Mesendoderm (in vitro differentiated cells): Measurements from ENCODE around the gene SLC5A11.

ENCODE experiments used
- DNase-seq: peaks from one replicate; pipeline ENCODE4 v3.0.0; 2013
- H2AK5ac ChIP-seq: 2 replicates; pipeline ENCODE4 v1.6.1; 2013; ENCODE audit warnings: low read length, inconsistent platforms
- H2BK120ac ChIP-seq: 2 replicates; pipeline ENCODE4 v1.6.1; 2013; ENCODE audit warnings: low read depth, mild to moderate bottlenecking, low read length, moderate library complexity, mixed read lengths
- H2BK15ac ChIP-seq: replicated peaks from 2 replicates; pipeline ENCODE4 v1.6.1; 2013; ENCODE audit warnings: low read depth, mild to moderate bottlenecking, moderate library complexity
- H2BK5ac ChIP-seq: 2 replicates; pipeline ENCODE4 v1.6.1; 2013; ENCODE audit warnings: low read length, inconsistent platforms
- H3K18ac ChIP-seq: 2 replicates; pipeline ENCODE4 v1.6.1; 2013; ENCODE audit warnings: mild to moderate bottlenecking, low read length, mixed read lengths
- H3K23ac ChIP-seq: one replicate; pipeline ENCODE4 v1.6.1; 2013; ENCODE audit warnings: low read length
- H3K27ac ChIP-seq: 2 replicates; pipeline ENCODE4 v1.5.1; 2013; ENCODE audit warnings: low read depth, mild to moderate bottlenecking, inconsistent platforms, low read length, moderate library complexity
- H3K27me3 ChIP-seq: 2 replicates; pipeline ENCODE4 v1.6.1; 2013; ENCODE audit warnings: low read length, control low read depth, mild to moderate bottlenecking, inconsistent platforms; ENCODE audit not compliant: insufficient read depth, poor library complexity
- H3K36me3 ChIP-seq: 2 replicates; pipeline ENCODE4 v1.6.1; 2013; ENCODE audit warnings: low read length, inconsistent platforms; ENCODE audit not compliant: control insufficient read depth, insufficient read depth
- H3K4ac ChIP-seq: one replicate; pipeline ENCODE4 v1.6.1; 2013; ENCODE audit warnings: low read depth, mild to moderate bottlenecking, low read length, moderate library complexity
- H3K4me1 ChIP-seq: 2 replicates; pipeline ENCODE4 v1.6.1; 2013; ENCODE audit warnings: low read depth, low read length, inconsistent platforms; ENCODE audit not compliant: control insufficient read depth
- H3K4me2 ChIP-seq: 2 replicates; pipeline ENCODE4 v1.6.1; 2013; ENCODE audit warnings: low read length
- H3K4me3 ChIP-seq: 2 replicates; pipeline ENCODE4 v1.5.1; 2013; ENCODE audit warnings: mild to moderate bottlenecking, low read length
- H3K56ac ChIP-seq: one replicate; pipeline ENCODE4 v1.6.1; 2013; ENCODE audit warnings: low read length
- H3K79me1 ChIP-seq: 2 replicates; pipeline ENCODE4 v1.6.1; 2013; ENCODE audit warnings: low read length, inconsistent platforms
- H3K79me2 ChIP-seq: 2 replicates; pipeline ENCODE4 v1.6.1; 2013; ENCODE audit warnings: mild to moderate bottlenecking, low read length; ENCODE audit not compliant: control insufficient read depth, insufficient read depth
- H3K9ac ChIP-seq: 2 replicates; pipeline ENCODE4 v1.6.1; 2013; ENCODE audit warnings: low read length, inconsistent platforms
- H4K5ac ChIP-seq: one replicate; pipeline ENCODE4 v1.6.1; 2013; ENCODE audit warnings: low read length
- H4K8ac ChIP-seq: one replicate; pipeline ENCODE4 v1.6.1; 2013; ENCODE audit warnings: low read depth, mild to moderate bottlenecking, control low read depth, low read length, moderate library complexity
- WGBS: extraction: QIAGEN DNeasy Blood & Tissue Kit; methylation state at CpG from one replicate; pipeline ENCODE4 v1.1.7; 2013; ENCODE audit warnings: low lambda C conversion rate, missing lambda C conversion rate; ENCODE audit not compliant: insufficient coverage; ENCODE audit errors: extremely low coverage; 5-methylcytosine and 5-hydroxymethylcytosine counted together

Gene SLC5A11

GRCh38 chr16:24950275-24950674, 104.5 kb downstream of the SLC5A11 start:
- H3K36me3 ChIP-seq = peaks cover 10% of the 10 kb centered on the region
- H3K4me3 ChIP-seq = no peak overlapping the region
- H3K27me3 ChIP-seq = no peaks in the 10 kb centered on the region
- no peaks in the 10 kb centered on the region for H3K79me2 ChIP-seq
- H3K27ac ChIP-seq = no peak overlapping the region
- H2BK5ac ChIP-seq = no peak overlapping the region
- no peak overlapping the region for H4K8ac ChIP-seq
- no peak overlapping the region for H3K23ac ChIP-seq
- no peaks in the 10 kb centered on the region for H3K79me1 ChIP-seq
- no peak overlapping the region for H2AK5ac ChIP-seq
- H3K4ac ChIP-seq = no peak overlapping the region
- DNase-seq = no peak
- H3K4me2 ChIP-seq = no peak overlapping the region
- no peak overlapping the region for H2BK120ac ChIP-seq
- no peak overlapping the region for H2BK15ac ChIP-seq
- no peak overlapping the region for H3K56ac ChIP-seq
- H3K4me1 ChIP-seq = no peaks in the 10 kb centered on the region
- H4K5ac ChIP-seq = no peak overlapping the region
- no CpG with 5 or more reads among the region's 5 CpGs for WGBS
- H3K9ac ChIP-seq = no peak overlapping the region
- no peak overlapping the region for H3K18ac ChIP-seq

DNA sequence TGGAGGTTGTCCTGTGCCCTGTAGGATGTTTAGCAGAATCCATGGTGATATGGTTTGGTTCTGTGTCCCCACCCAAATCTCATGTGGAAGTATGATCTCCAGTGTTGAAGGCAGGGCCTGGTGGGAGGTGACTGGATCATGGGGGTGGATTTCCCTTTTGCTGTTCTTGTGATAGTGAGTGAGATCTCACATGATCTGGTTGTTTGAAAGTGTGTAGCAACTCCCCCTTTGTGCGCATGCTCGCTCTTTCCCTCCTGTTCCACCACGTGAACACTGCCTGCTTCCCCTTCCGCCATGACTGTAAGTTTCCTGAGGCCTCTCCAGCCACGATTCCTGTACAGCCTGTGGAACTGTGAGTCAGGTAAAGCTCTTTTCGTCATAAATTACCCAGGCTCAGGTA, 107.5 kb downstream of the SLC5A11 start:
- Histone ChIP-seq H3K9ac (no peak overlapping the region), H3K23ac (no peak overlapping the region), H4K5ac (no peak overlapping the region), H3K56ac (no peak overlapping the region), H3K18ac (no peak overlapping the region), H2BK5ac (no peak overlapping the region), H2BK120ac (no peak overlapping the region), H4K8ac (no peak overlapping the region), H2BK15ac (no peak overlapping the region), H3K4me2 (no peak overlapping the region), H2AK5ac (no peak overlapping the region), H3K79me1 (no peaks in the 10 kb centered on the region), H3K27ac (no peak overlapping the region), H3K27me3 (no peaks in the 10 kb centered on the region), H3K36me3 (peaks cover 5% of the 10 kb centered on the region), H3K4me3 (no peak overlapping the region), H3K4me1 (no peaks in the 10 kb centered on the region), H3K4ac (no peak overlapping the region), H3K79me2 (no peaks in the 10 kb centered on the region)
- WGBS = no CpG with 5 or more reads among the region's 6 CpGs
- no peak for DNase-seq

- H3K18ac ChIP-seq = no peak overlapping the region
- H2AK5ac ChIP-seq = no peak overlapping the region
- H3K79me1 ChIP-seq = no peaks in the 10 kb centered on the region
- H4K8ac ChIP-seq = no peak overlapping the region
- no peak overlapping the region for H3K4ac ChIP-seq
- no CpG with 5 or more reads among the region's 5 CpGs for WGBS
- H3K9ac ChIP-seq = no peak overlapping the region
- H3K23ac ChIP-seq = no peak overlapping the region
- H2BK15ac ChIP-seq = no peak overlapping the region
- H3K79me2 ChIP-seq = no peaks in the 10 kb centered on the region
- H3K56ac ChIP-seq = no peak overlapping the region
- no peak overlapping the region for H3K4me2 ChIP-seq
- H2BK5ac ChIP-seq = no peak overlapping the region
- no peak for DNase-seq
- no peaks in the 10 kb centered on the region for H3K4me1 ChIP-seq
- no peaks in the 10 kb centered on the region for H3K27me3 ChIP-seq
- H3K36me3 ChIP-seq = peaks cover 5% of the 10 kb centered on the region
- H2BK120ac ChIP-seq = no peak overlapping the region
- H3K4me3 ChIP-seq = no peak overlapping the region
- no peak overlapping the region for H4K5ac ChIP-seq
- H3K27ac ChIP-seq = no peak overlapping the region
These were observed 108.0 kb downstream of the SLC5A11 start for GRCh38 chr16:24953721-24954120.

DNA sequence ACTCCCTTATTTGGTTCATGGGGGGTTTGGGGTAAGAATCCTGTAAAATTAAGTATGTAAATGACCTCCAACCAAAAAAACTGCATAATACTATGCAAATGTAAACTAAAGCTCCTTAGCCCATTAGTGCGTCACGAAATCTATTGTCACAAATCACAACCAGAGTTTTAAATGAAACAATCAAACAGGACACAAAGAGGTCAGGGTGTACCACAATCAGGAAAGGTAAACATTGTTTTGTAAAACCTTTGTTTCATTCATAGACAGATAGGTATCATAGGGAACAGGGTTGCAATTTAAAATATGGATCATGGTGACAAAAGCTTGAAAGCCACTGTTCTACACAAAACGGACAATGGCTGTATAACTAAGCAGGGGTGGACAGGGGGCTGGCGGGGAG, 108.4 kb downstream of the SLC5A11 start:
- no peak overlapping the region for H3K27ac ChIP-seq
- no peaks in the 10 kb centered on the region for H3K79me2 ChIP-seq
- no peak overlapping the region for H3K18ac ChIP-seq
- no peak overlapping the region for H4K5ac ChIP-seq
- no peaks in the 10 kb centered on the region for H3K4me1 ChIP-seq
- no CpG with 5 or more reads among the region's 4 CpGs for WGBS
- H4K8ac ChIP-seq = no peak overlapping the region
- H2BK120ac ChIP-seq = no peak overlapping the region
- H3K9ac ChIP-seq = no peak overlapping the region
- no peak overlapping the region for H3K4me3 ChIP-seq
- no peak overlapping the region for H3K4me2 ChIP-seq
- no peak for DNase-seq
- H3K23ac ChIP-seq = no peak overlapping the region
- H3K4ac ChIP-seq = no peak overlapping the region
- H2BK15ac ChIP-seq = no peak overlapping the region
- H3K36me3 ChIP-seq = peaks cover 5% of the 10 kb centered on the region
- no peaks in the 10 kb centered on the region for H3K79me1 ChIP-seq
- H2BK5ac ChIP-seq = no peak overlapping the region
- no peak overlapping the region for H2AK5ac ChIP-seq
- H3K56ac ChIP-seq = no peak overlapping the region
- no peaks in the 10 kb centered on the region for H3K27me3 ChIP-seq

DNA sequence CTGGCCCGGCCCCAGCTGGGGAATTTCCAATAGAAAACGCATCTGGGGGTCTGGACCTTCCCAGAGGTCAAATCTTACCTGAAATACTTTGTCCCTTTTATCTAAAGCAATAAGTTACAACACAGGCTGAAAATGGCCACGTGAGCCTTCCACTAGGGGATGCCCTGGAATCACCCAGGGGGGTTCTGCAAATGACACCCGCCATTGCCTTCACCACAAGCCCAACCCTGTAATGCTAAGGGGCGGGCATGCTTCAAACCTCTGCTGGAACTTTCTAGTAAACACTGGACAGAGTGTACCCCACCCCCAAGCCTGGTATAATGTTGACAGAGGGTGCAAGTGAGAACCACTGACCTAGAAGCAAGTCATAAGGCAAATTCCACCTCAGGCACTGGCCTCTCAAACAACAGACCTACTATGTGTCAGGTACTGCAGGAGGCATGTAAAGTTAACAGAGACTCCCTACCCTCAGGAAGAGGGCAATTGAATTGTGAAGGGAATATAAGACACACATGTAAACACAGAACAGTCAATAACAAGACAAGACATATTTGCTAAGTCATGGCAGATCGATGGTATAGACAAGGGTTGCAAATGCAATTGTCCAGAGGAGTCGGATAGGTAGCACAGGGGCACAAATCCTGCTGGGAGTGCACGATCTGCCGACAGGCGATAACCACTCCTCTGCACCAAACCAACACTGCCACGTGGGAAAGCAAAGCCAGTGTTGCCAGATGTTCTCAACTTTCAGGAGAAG, 110.4 kb downstream of the SLC5A11 start:
- Histone ChIP-seq H2BK5ac (no peak overlapping the region), H3K79me2 (no peaks in the 10 kb centered on the region), H3K4me2 (no peak overlapping the region), H4K8ac (no peak overlapping the region), H2BK15ac (no peak overlapping the region), H3K4ac (no peak overlapping the region), H3K27ac (no peak overlapping the region), H3K79me1 (no peaks in the 10 kb centered on the region), H3K56ac (no peak overlapping the region), H4K5ac (no peak overlapping the region), H3K9ac (no peak overlapping the region), H2BK120ac (no peak overlapping the region), H3K18ac (no peak overlapping the region), H3K36me3 (peaks cover 5% of the 10 kb centered on the region), H2AK5ac (no peak overlapping the region), H3K23ac (no peak overlapping the region), H3K4me1 (no peaks in the 10 kb centered on the region), H3K4me3 (no peak overlapping the region), H3K27me3 (no peaks in the 10 kb centered on the region)
- DNase-seq = no peak
- WGBS = no CpG with 5 or more reads among the region's 11 CpGs

DNA sequence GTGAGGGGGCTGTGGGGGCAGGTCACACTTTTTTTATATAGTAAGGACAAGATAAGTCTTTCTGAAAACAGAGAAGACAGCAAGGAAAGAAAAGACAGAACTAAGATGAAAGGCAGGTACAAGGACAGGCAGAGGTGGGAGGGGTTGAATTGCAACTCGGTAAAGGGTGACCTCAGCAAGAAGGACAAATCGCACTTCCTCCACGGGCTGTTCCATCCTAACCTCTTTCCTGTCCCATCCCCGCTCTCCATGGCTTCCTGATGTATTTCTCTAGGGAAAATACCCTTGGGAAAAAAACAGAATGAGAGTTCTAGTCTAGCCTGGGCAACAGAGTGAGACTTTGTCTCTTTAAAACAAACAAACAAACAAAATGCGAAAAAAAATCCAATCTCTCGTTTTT, 112.1 kb downstream of the SLC5A11 start:
- Histone ChIP-seq H3K4me1 (no peaks in the 10 kb centered on the region), H3K4ac (no peak overlapping the region), H3K56ac (no peak overlapping the region), H2BK5ac (no peak overlapping the region), H3K79me2 (no peaks in the 10 kb centered on the region), H2BK120ac (no peak overlapping the region), H3K27me3 (no peaks in the 10 kb centered on the region), H3K79me1 (no peaks in the 10 kb centered on the region), H2AK5ac (no peak overlapping the region), H3K4me2 (no peak overlapping the region), H3K9ac (no peak overlapping the region), H3K18ac (no peak overlapping the region), H2BK15ac (no peak overlapping the region), H3K27ac (no peak overlapping the region), H3K4me3 (no peak overlapping the region), H4K8ac (no peak overlapping the region), H3K23ac (no peak overlapping the region), H3K36me3 (peaks cover 4% of the 10 kb centered on the region), H4K5ac (no peak overlapping the region)
- peak; percentile 17 for DNase-seq
- WGBS = no CpG with 5 or more reads among the region's 6 CpGs
